A549 (cell line): ENCODE results near the gene MRPL9. TPM values are rescaled to one million over a fixed set of nuclear protein-coding genes. Genes with fewer than 3 reads are reported as not detected.
"Not testable (repeated sequence)": the region's sequence is repeated elsewhere in the genome, so short reads cannot be mapped to it uniquely, and the experiment has no call there.

Source experiments
- ATAC-seq, 2 experiments: fragments of 200-7000 bp in 1 of 2; fragments of >200 bp in 1 of 2; cut with Nextera tagmentation in 1 of 2; cut with Tn5 transposase in 1 of 2; 3 replicates each; pipeline versions ENCODE4 v1.8.0 to v1.9.1; 2018 to 2020; ENCODE audit warnings: mild to moderate bottlenecking in 1 of 2, moderate library complexity in 1 of 2
- CTCF ChIA-PET: fragments of 300-600 bp; sonication (Branson Sonifier 250); formaldehyde crosslinking; extraction: SDS; loops from one replicate; lab custom pipeline; 2021; ENCODE audit warnings: antibody characterized with exemption, inconsistent platforms; lab: Yijun Ruan, JAX
- POLR2A ChIA-PET: fragments of 350-600 bp; formaldehyde crosslinking; extraction: SDS; loops from one replicate; lab custom pipeline; 2021; ENCODE audit warnings: antibody characterized with exemption, inconsistent platforms; lab: Yijun Ruan, JAX
- DNase-seq, 2 experiments: peaks; one replicate each; pipeline versions ENCODE4 v3.0.0 to v3.0.0-alpha.2; 2011 to 2016; ENCODE audit warnings: low read depth in 1 of 2, low spot score in 1 of 2
- FAIRE-seq: peaks from 2 replicates; lab custom pipeline; 2011; peaks lifted over from hg19 to GRCh38; lab: Jason Lieb, UNC
- H3K27ac ChIP-seq, 2 experiments: fragments of >200 bp; sonication (Bioruptor Twin); formaldehyde crosslinking; 3 replicates each; pipeline ENCODE4 v1.5.1; 2016 to 2017
- H3K4me1 ChIP-seq: fragments of >200 bp; sonication (Bioruptor Twin); formaldehyde crosslinking; 3 replicates; pipeline ENCODE4 v1.6.1; 2016
- H3K4me2 ChIP-seq: fragments of >200 bp; sonication (Bioruptor Twin); formaldehyde crosslinking; 3 replicates; pipeline ENCODE4 v1.6.1; 2016
- H3K4me3 ChIP-seq: fragments of >200 bp; sonication (Bioruptor Twin); formaldehyde crosslinking; 3 replicates; pipeline ENCODE4 v1.5.1; 2016
- H3K9me3 ChIP-seq: fragments of >200 bp; sonication (Bioruptor Twin); formaldehyde crosslinking; 3 replicates; pipeline ENCODE4 v1.6.1; 2016
- BHLHE40 ChIP-seq: IDR thresholded peaks from 2 replicates; pipeline ENCODE4 v1.6.1; 2012; ENCODE audit warnings: low read depth, low read length, inconsistent platforms
- CBX2 ChIP-seq: fragments of 200-600 bp; sonication (generic); IDR thresholded peaks from 2 replicates; pipeline ENCODE4 v1.6.1; 2016; ENCODE audit warnings: low read depth, mild to moderate bottlenecking, borderline replicate concordance
- CBX8 ChIP-seq: fragments of 200-600 bp; sonication (generic); IDR thresholded peaks from 2 replicates; pipeline ENCODE4 v1.6.1; 2016
- CEBPB ChIP-seq, 2 experiments: fragments of >200 bp in 1 of 2; sonication (Bioruptor Twin) in 1 of 2; formaldehyde crosslinking in 1 of 2; IDR thresholded peaks; 2 replicates each; pipeline ENCODE4 v1.6.1; 2012 to 2016
- CHD4 ChIP-seq: fragments of 200-600 bp; sonication (generic); IDR thresholded peaks from 2 replicates; pipeline ENCODE4 v1.6.1; 2016; ENCODE audit warnings: antibody characterized with exemption, mild to moderate bottlenecking, borderline replicate concordance
- EHF ChIP-seq: fragments of 250-450 bp; sonication (Bioruptor Pico); IDR thresholded peaks from 2 replicates; pipeline ENCODE4 v1.5.0; 2020; ENCODE audit warnings: mild to moderate bottlenecking
- FOSL2 ChIP-seq, 2 experiments: fragments of 450-650 bp in 1 of 2; fragments of >200 bp in 1 of 2; sonication (Bioruptor Twin) in 1 of 2; formaldehyde crosslinking; IDR thresholded peaks; 2 replicates each; pipeline versions ENCODE4 v1.5.0 to v1.6.1; 2016 to 2020; ENCODE audit warnings: mild to moderate bottlenecking in 1 of 2, moderate library complexity in 1 of 2
- FOXS1 ChIP-seq: fragments of 250-450 bp; sonication (Bioruptor Pico); IDR thresholded peaks from 2 replicates; pipeline ENCODE4 v1.5.0; 2020; ENCODE audit warnings: mild to moderate bottlenecking, moderate library complexity
- HEYL ChIP-seq: fragments of 250-450 bp; sonication (Bioruptor Pico); IDR thresholded peaks from 2 replicates; pipeline ENCODE4 v1.8.0; 2021; ENCODE audit warnings: mild to moderate bottlenecking, moderate library complexity
- MAFK ChIP-seq: fragments of 450-650 bp; IDR thresholded peaks from 2 replicates; pipeline ENCODE4 v1.6.1; 2014; ENCODE audit not compliant: partially characterized antibody
- NPAS2 ChIP-seq: fragments of 250-450 bp; sonication (Bioruptor Pico); IDR thresholded peaks from 2 replicates; pipeline ENCODE4 v1.8.0; 2022; ENCODE audit warnings: mild to moderate bottlenecking, moderate library complexity, borderline replicate concordance
- NR3C1 ChIP-seq: fragments of >200 bp; sonication (Bioruptor Twin); formaldehyde crosslinking; IDR thresholded peaks from 3 replicates; pipeline ENCODE4 v1.6.1; 2017
- POLR2A ChIP-seq: IDR thresholded peaks from 2 replicates; pipeline ENCODE4 v1.6.1; 2012; ENCODE audit warnings: mild to moderate bottlenecking, low read length
- RCOR1 ChIP-seq: fragments of 150-350 bp; IDR thresholded peaks from 2 replicates; pipeline ENCODE4 v1.6.1; 2014; ENCODE audit warnings: antibody characterized with exemption, low read length, low read depth
- SMC3 ChIP-seq: fragments of >200 bp; sonication (Bioruptor Twin); formaldehyde crosslinking; IDR thresholded peaks from 3 replicates; pipeline ENCODE4 v1.6.1; 2018; ENCODE audit warnings: inconsistent platforms
- SREBF2 ChIP-seq: fragments of 450-650 bp; IDR thresholded peaks from 2 replicates; pipeline ENCODE4 v1.6.1; 2014; ENCODE audit warnings: mild to moderate bottlenecking, moderate library complexity
- TP53 ChIP-seq: fragments of 250-450 bp; sonication (Bioruptor Pico); IDR thresholded peaks from 2 replicates; pipeline ENCODE4 v1.5.0; 2021; ENCODE audit warnings: mild to moderate bottlenecking, moderate library complexity
- ZC3H11A ChIP-seq: fragments of 450-650 bp; IDR thresholded peaks from 2 replicates; pipeline ENCODE4 v1.6.1; 2014; ENCODE audit warnings: antibody characterized with exemption, mild to moderate bottlenecking
- WGBS: methylation state at CpG from one replicate; pipeline ENCODE4 v1.1.6; 2017; ENCODE audit errors: missing lambda C conversion rate; 5-methylcytosine and 5-hydroxymethylcytosine counted together
- polyA plus RNA-seq, 4 experiments: library from polyadenylated mRNA; depleted of rRNA in 3 of 4; stranded (reverse); fragments of >200 nt; fragmentation: RNase III in 1 of 4; extraction: RNeasy Plus Mini Kit Qiagen cat#74134 plus additional on column Dnase treatment in 1 of 4; gene quantifications; 2 replicates in 3 of 4; 3 replicates in 1 of 4; pipeline ENCODE4 v1.2.3, GENCODE V29; 2011 to 2017
- TF ChIP-seq, protein P1 (sequence below): fragments of 450-650 bp; IDR thresholded peaks from 2 replicates; pipeline ENCODE4 v1.6.1; 2014; ENCODE audit warnings: antibody characterized with exemption
- TF ChIP-seq, protein P2 (sequence below): IDR thresholded peaks from 2 replicates; pipeline ENCODE4 v1.6.1; 2012
- TF ChIP-seq, protein P3 (sequence below): fragments of 250-450 bp; sonication (Bioruptor Pico); IDR thresholded peaks from 2 replicates; pipeline ENCODE4 v1.5.0; 2021; ENCODE audit warnings: mild to moderate bottlenecking, moderate library complexity, borderline replicate concordance
- TF ChIP-seq, protein P4 (sequence below): fragments of 150-350 bp; IDR thresholded peaks from 2 replicates; pipeline ENCODE4 v1.6.1; 2014; ENCODE audit warnings: low read depth, mild to moderate bottlenecking, low read length
- TF ChIP-seq, protein P5 (sequence below): fragments of >200 bp; sonication (Bioruptor Twin); formaldehyde crosslinking; IDR thresholded peaks from 3 replicates; pipeline ENCODE4 v1.6.1; 2016

Gene MRPL9
- polyA plus RNA-seq, 2 of the 4 experiments (the other 2 are of a cell fraction), result 88.6 to 120 TPM

DNA sequence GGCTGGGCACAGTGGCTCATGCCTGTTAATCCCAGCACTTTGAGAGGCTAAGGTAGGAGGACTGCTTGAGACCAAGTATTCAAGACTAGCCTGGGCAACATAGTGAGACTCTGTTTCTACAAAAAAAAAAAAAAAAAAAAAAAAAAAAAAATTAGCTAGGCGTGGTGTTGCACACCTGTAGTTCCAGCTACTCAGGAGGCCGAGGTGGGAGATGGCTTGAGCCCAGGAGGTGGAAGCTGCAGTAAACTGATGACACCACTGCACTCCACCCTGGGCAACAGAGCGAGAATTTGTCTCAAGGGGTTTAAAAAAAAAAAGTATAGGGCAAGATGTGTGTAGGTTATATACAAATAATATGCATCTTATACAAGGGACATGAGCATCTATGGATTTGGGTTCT, 24.4 kb upstream of the MRPL9 start:
- Histone ChIP-seq H3K4me1 (0 out of 3 replicates have a peak, but pooled peaks cover 4% of the 10 kb centered on the region), H3K27ac (no peak overlapping the region), H3K9me3 (no peaks in the 10 kb centered on the region), H3K4me3 (no peak overlapping the region), H3K4me2 (no peak overlapping the region)
- TF ChIP-seq HEYL (CRISPR knock-in tag), result no peak
- TF ChIP-seq, protein P1, sequence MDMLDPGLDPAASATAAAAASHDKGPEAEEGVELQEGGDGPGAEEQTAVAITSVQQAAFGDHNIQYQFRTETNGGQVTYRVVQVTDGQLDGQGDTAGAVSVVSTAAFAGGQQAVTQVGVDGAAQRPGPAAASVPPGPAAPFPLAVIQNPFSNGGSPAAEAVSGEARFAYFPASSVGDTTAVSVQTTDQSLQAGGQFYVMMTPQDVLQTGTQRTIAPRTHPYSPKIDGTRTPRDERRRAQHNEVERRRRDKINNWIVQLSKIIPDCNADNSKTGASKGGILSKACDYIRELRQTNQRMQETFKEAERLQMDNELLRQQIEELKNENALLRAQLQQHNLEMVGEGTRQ, result no peak
- TF ChIP-seq CHD4, result no peak
- TF ChIP-seq ZC3H11A, result no peak
- no peak for TF ChIP-seq CBX8
- TF ChIP-seq MAFK, result no peak
- TF ChIP-seq RCOR1, result no peak
- TF ChIP-seq, protein P2, sequence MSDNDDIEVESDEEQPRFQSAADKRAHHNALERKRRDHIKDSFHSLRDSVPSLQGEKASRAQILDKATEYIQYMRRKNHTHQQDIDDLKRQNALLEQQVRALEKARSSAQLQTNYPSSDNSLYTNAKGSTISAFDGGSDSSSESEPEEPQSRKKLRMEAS, result no peak
- TF ChIP-seq, protein P3, sequence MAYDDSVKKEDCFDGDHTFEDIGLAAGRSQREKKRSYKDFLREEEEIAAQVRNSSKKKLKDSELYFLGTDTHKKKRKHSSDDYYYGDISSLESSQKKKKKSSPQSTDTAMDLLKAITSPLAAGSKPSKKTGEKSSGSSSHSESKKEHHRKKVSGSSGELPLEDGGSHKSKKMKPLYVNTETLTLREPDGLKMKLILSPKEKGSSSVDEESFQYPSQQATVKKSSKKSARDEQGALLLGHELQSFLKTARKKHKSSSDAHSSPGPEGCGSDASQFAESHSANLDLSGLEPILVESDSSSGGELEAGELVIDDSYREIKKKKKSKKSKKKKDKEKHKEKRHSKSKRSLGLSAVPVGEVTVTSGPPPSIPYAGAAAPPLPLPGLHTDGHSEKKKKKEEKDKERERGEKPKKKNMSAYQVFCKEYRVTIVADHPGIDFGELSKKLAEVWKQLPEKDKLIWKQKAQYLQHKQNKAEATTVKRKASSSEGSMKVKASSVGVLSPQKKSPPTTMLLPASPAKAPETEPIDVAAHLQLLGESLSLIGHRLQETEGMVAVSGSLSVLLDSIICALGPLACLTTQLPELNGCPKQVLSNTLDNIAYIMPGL (CRISPR knock-in tag), result no peak
- TF ChIP-seq EHF (CRISPR knock-in tag), result no peak
- TF ChIP-seq NR3C1, result no peak
- TF ChIP-seq, protein P4, sequence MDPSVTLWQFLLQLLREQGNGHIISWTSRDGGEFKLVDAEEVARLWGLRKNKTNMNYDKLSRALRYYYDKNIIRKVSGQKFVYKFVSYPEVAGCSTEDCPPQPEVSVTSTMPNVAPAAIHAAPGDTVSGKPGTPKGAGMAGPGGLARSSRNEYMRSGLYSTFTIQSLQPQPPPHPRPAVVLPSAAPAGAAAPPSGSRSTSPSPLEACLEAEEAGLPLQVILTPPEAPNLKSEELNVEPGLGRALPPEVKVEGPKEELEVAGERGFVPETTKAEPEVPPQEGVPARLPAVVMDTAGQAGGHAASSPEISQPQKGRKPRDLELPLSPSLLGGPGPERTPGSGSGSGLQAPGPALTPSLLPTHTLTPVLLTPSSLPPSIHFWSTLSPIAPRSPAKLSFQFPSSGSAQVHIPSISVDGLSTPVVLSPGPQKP, result no peak
- TF ChIP-seq FOXS1 (CRISPR knock-in tag), result no peak
- CTCF ChIA-PET, result interaction anchor here (0.6 to 0.9 kb wide), 2 partner anchors 13 to 1443 kb away, joined by 3 read pairs; no protein-coding TSS in a partner anchor
- no peak for DNase-seq
- WGBS, result 72% methylated on average over 3 of the region's 3 CpGs
- no peak for FAIRE-seq
- POLR2A ChIA-PET, result interaction anchor here (0.7 kb wide), 1 partner anchor 24 kb away, joined by 12 read pairs; the partner anchor contains the start of gene MRPL9
- ATAC-seq, result no peak

DNA sequence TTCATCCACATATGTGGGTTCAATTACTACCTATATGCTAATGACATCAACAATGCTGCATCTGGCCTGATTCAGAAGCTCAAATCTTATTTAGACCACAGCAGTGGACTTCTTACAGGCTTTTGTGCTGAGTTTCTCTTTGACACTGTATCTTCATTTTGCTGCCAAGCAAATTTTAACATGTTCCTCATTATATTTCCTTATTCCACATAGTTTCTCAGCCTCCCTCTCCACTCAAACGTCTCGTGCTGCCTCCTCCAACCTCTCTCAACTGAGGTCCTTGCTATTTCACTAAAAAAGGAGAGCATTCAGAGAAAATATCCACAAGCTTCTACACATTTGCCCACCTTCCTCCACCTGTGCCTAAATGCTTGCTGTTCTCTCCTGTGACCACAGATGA, 20.5 kb upstream of the MRPL9 start:
- ATAC-seq (no peak), FAIRE-seq (no peak), DNase-seq (no peak)
- CTCF ChIA-PET, result interaction anchor here (0.9 to 1.4 kb wide), 3 partner anchors 9 to 52 kb away, joined by 3 read pairs; no protein-coding TSS in a partner anchor
- Histone ChIP-seq H3K4me2 (no peak overlapping the region), H3K4me1 (no peaks in the 10 kb centered on the region), H3K27ac (no peak overlapping the region), H3K4me3 (no peak overlapping the region), H3K9me3 (no peaks in the 10 kb centered on the region)
- POLR2A ChIA-PET, result no interaction called here
- no peak for TF ChIP-seq BHLHE40
- TF ChIP-seq TP53 (CRISPR knock-in tag), result no peak
- TF ChIP-seq FOSL2 (IDR thresholded peaks at IDR 0.05), result no peak
- no peak for TF ChIP-seq FOSL2 (CRISPR knock-in tag; IDR thresholded peaks at IDR 0.05)
- TF ChIP-seq CHD4, result no peak
- TF ChIP-seq CBX2, result no peak
- whole genome bisulfite sequencing, result 73% methylated on average over 2 of the region's 2 CpGs

DNA sequence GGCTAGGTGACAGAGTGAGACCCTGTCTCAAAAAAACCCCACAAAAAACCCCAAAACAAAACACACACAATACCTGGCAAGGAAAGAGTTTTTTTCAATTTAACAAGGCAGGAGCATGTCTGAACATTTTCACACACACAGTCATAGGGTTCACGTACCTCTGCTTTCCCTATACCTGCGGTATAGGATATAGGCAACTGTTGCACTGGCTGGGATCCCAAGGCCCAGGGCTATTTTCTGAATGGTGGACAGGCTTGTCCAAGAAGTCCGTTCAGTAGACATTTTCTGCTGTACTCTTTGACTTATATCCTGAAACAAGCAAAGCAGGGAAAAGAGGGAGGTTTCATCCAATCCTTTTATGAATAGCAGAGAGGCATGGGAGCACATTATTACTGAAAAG, 19.4 kb upstream of the MRPL9 start:
- 72% methylated on average over 3 of the region's 3 CpGs for WGBS
- FAIRE-seq (no peak), DNase-seq (no peak), ATAC-seq (no peak)
- Histone ChIP-seq H3K4me3 (no peak overlapping the region), H3K27ac (no peak overlapping the region), H3K4me2 (no peak overlapping the region), H3K9me3 (no peaks in the 10 kb centered on the region), H3K4me1 (no peaks in the 10 kb centered on the region)
- TF ChIP-seq CEBPB (IDR thresholded peaks at IDR 0.05) (no peak), SMC3 (no peak), SREBF2 (no peak), POLR2A (no peak), NPAS2 (CRISPR knock-in tag) (no peak)
- TF ChIP-seq, protein P5, sequence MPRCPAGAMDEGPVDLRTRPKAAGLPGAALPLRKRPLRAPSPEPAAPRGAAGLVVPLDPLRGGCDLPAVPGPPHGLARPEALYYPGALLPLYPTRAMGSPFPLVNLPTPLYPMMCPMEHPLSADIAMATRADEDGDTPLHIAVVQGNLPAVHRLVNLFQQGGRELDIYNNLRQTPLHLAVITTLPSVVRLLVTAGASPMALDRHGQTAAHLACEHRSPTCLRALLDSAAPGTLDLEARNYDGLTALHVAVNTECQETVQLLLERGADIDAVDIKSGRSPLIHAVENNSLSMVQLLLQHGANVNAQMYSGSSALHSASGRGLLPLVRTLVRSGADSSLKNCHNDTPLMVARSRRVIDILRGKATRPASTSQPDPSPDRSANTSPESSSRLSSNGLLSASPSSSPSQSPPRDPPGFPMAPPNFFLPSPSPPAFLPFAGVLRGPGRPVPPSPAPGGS, result no peak
- TF ChIP-seq, protein P2, result no peak
- TF ChIP-seq, protein P1, result no peak
- POLR2A ChIA-PET, result no interaction called here
- CTCF ChIA-PET, result interaction anchor here (0.9 to 1.4 kb wide), 3 partner anchors 8 to 53 kb away, joined by 3 read pairs; no protein-coding TSS in a partner anchor

DNA sequence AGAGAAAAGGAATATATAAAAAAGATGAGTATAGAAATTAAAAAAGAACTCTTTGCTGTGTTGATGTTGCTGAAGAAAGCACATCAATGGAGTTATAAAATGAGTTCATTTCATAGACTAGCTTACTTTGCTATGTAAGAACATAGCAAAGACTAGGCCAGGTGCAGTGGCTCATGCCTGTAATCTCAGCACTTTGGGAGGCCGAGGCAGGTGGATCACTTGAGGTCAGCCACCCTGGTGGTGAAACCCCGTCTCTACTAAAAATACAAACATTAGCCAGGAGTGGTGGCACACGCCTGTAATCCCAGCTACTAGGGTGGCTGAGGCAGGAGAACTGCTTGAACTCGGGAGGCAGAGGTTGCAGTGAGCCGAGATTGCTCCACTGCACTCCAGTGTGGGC, 18.7 kb upstream of the MRPL9 start:
- WGBS, result 81% methylated on average over 5 of the region's 5 CpGs
- CTCF ChIA-PET, POLR2A ChIA-PET, FAIRE-seq, H3K4me2 ChIP-seq, H3K4me3 ChIP-seq, H3K9me3 ChIP-seq, ATAC-seq, H3K4me1 ChIP-seq, H3K27ac ChIP-seq, DNase-seq: not testable (repeated sequence)
